ENCODE data around the gene TAMALIN.

Gene TAMALIN

GRCh38 chr12:52033446-52034140 lies 26.8 kb downstream of the TAMALIN start:
- Histone ChIP-seq H3K9me3 (no peaks in the 10 kb centered on the region), H3K4me3 (peak overlapping the region; percentile 39 to 43), H3K36me3 (no peaks in the 10 kb centered on the region), H3K27ac (peak overlapping the region; percentile 79 to 83), H3K27me3 (no peaks in the 10 kb centered on the region), H3K4me1 (peaks cover 0 to 49% (median 39%) of the 10 kb centered on the region in 4 donors)
- DNase-seq, result no peak
- intact Hi-C loops (cut with DNase I; ENCODE audit: low total_unique reads), result no loop called here
- no peak for TF ChIP-seq CTCF (IDR thresholded peaks at IDR 0.05)

GRCh38 chr12:52035190-52035589 lies 28.4 kb downstream of the TAMALIN start:
- intact Hi-C loops (cut with DNase I; ENCODE audit: low total_unique reads), result no loop called here
- no peak for DNase-seq
- Histone ChIP-seq H3K4me1 (peaks cover 0 to 59% (median 43%) of the 10 kb centered on the region in 4 donors), H3K9me3 (no peaks in the 10 kb centered on the region), H3K27me3 (no peaks in the 10 kb centered on the region), H3K27ac (peak overlapping the region; percentile 77 to 83), H3K36me3 (no peaks in the 10 kb centered on the region), H3K4me3 (no peak overlapping the region)
- TF ChIP-seq CTCF (IDR thresholded peaks at IDR 0.05), result no peak

- H3K4me1 ChIP-seq, result peaks cover 0 to 59% (median 43%) of the 10 kb centered on the region in 4 donors
- H3K27ac ChIP-seq, result peak overlapping the region; percentile 77 to 83
- intact Hi-C loops (cut with DNase I; ENCODE audit: low total_unique reads), result no loop called here
- no peaks in the 10 kb centered on the region for H3K36me3 ChIP-seq
- no peaks in the 10 kb centered on the region for H3K9me3 ChIP-seq
- no peak overlapping the region for H3K4me3 ChIP-seq
- DNase-seq, result no peak
- no peaks in the 10 kb centered on the region for H3K27me3 ChIP-seq
- TF ChIP-seq CTCF (IDR thresholded peaks at IDR 0.05), result no peak
Measured at GRCh38 chr12:52035926-52036325, 29.2 kb downstream of the TAMALIN start.

- Histone ChIP-seq H3K4me3 (peak overlapping the region; percentile 90 to 93), H3K27ac (peak overlapping the region; percentile 77 to 83), H3K9me3 (no peaks in the 10 kb centered on the region), H3K36me3 (no peaks in the 10 kb centered on the region), H3K27me3 (no peaks in the 10 kb centered on the region), H3K4me1 (peaks cover 0 to 66% (median 48%) of the 10 kb centered on the region in 4 donors)
- intact Hi-C loops (cut with DNase I; ENCODE audit: low total_unique reads), result no loop called here
- peak in 1 of 2 experiments; percentile 8 for TF ChIP-seq CTCF (IDR thresholded peaks at IDR 0.05)
- DNase-seq, result peak; percentile 88 to 95
Measured at GRCh38 chr12:52036587-52037171, 29.9 kb downstream of the TAMALIN start.

- no peak for TF ChIP-seq CTCF (IDR thresholded peaks at IDR 0.05)
- peak; percentile 79 to 91 for DNase-seq
- Histone ChIP-seq H3K9me3 (no peaks in the 10 kb centered on the region), H3K4me1 (peaks cover 0 to 66% (median 51%) of the 10 kb centered on the region in 4 donors), H3K4me3 (peak overlapping the region; percentile 90 to 93), H3K36me3 (no peaks in the 10 kb centered on the region), H3K27ac (peak overlapping the region; percentile 96 to 98), H3K27me3 (no peaks in the 10 kb centered on the region)
- intact Hi-C loops (cut with DNase I; ENCODE audit: low total_unique reads), result no loop called here
Measured at GRCh38 chr12:52037248-52037861, 30.6 kb downstream of the TAMALIN start.
